DMS114 treated with DMSO at 0.1 percent for 48 hours (cell line): Measurements from ENCODE around the gene TSC22D1.

Source experiments
- DNase-seq: peaks from one replicate; lab custom pipeline; 2025; ENCODE audit not compliant: unreplicated experiment; lab: John Stamatoyannopoulos, UW

The TSC22D1 gene

DNA sequence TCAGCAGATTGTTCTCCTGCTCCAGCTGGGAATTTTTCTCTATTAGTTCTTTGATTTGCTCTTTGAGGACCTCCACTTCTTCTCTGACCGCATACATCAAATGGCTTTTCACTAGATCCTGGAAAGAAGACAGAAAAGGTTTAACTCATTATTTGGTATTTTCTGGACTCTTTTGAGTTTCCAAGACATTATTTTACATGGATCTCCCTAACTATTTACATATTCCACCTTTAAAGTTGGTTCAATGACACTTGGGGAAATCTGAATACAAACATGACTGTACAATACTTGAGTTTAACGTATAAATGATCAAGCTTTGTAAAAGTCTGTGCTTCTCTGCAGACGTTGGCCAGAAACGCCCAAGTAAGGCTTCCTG is 141.4 kb downstream of the TSC22D1 start:
- DNase-seq: no peak

DNA sequence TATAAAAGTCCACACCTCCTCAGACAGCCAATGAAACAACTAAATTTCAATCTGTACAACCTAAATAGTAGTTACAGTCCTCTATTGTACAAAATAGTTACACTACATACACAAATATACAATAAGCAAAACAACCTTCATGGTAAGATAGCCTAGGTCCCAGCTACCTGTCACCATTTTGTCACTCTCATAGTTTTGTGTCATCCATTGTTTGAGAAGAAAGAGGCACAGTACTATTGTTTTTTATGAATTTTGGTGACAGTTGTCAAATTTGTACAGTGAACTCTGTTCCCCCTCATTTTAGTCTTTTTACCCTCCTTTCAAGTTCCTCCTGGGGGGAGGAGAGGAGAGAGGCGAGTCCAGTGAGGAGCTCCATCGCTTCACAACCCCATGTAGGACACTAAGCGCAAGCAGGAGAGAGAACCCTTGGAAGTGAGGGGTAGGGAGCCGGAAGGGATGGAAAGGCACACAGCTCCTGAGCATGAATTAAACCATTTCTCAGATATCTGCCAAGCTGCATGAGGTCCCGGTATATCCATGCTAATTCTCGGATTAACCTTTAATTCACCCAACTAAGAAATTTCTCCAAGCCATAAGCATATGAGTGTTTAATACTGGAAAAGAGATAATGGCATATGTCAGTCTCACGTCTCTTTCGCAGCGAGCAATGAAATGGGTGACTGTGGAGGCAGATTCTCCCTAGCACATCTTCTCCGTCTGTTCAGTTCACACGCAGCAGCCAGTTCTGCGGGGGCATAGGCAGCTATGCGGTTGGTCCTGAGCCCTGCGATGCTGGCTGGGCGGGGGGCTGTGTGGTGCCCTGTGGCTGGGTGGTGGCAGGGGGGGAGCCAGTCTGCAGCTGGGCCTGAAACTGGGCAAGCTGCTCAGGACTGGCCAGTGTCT is 142.0 kb downstream of the TSC22D1 start:
- DNase-seq: no peak

DNA sequence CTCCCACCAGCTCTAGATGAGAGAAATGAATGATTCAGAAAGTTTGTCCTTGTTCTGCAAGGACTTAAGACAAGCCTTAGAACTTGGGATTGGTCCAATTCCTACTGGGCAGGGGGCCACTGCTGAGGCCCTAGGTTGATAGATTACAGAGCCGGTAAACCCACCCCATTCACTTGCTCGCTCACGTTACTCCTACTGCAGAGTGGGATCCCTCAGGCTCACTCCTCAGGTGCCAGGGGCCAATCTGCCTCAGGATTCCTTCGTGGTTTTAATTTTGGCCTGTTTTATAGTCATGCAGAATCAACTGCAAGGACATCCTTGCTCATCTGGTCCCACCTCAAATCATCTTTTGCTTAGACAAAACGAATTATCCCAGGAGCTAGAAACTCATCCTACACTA is 143.5 kb downstream of the TSC22D1 start:
- no peak for DNase-seq

DNA sequence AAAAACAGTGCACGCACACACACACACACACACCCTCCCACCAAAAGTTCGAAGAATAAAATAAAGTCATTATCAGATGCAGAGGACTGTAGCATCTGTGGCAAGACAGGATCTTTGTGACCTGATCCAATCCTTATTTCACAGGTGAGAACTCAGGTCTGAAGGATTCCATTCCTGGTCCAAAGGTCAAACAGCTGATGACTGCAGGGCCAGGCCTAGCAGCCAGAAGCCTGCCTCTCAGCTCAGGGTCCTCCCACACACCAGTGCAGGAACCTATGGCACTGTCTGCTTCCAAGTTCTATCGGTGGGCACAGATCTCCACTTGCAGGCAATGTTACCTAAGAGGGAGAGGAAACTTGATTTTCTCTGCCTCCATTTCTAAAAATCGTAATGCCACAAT is 145.0 kb downstream of the TSC22D1 start:
- no peak for DNase-seq

DNA sequence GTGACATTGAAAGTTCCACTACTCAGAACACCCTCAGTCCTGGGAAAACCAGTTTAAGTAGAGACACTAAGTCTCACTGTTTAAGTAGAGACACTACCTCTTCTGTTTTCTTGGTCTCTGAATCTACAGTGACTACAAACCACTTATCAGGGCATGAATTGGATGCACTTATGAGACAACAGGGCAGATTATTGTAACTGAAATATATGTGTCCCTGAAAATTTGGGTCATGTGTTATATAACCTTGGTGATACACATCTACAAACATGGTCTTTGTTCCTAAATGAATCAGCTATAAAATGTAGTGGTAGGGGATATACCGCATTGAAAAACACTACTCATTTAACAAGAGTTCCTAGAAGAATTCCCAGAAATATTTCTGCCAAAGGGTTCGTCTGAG is 146.8 kb downstream of the TSC22D1 start:
- DNase-seq: no peak

DNA sequence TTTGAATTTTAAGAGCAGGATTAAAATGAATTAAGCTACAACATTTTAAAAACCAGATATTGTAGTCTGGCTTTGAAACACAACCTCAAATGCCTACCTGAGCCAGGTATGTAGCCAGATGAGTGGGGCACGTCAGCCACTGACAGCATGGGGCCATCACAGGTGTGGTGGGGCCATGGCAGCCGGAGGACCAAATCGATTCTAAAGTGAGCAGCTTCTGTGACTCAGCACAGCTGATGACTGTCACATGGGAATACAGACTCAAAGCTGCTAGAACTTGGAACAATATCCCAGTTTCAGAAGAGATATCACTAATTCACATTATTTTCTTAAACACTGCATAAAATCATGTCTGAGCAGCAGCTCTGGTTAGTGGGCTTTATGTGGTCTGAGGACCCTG is 149.7 kb downstream of the TSC22D1 start:
- no peak for DNase-seq

DNA sequence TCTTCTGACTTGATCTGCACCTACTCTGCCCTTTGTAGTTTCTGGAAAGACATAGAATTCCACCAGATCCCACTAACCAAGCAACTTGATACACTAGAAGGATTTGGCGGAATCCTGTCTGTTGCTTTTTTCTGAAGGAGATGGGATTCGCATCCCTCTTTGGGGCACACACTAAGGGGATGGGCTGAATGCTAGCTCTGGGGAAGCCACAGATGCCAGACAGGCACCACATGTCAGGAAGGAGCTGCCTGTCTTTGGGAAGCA is 150.4 kb downstream of the TSC22D1 start:
- DNase-seq: no peak

DNA sequence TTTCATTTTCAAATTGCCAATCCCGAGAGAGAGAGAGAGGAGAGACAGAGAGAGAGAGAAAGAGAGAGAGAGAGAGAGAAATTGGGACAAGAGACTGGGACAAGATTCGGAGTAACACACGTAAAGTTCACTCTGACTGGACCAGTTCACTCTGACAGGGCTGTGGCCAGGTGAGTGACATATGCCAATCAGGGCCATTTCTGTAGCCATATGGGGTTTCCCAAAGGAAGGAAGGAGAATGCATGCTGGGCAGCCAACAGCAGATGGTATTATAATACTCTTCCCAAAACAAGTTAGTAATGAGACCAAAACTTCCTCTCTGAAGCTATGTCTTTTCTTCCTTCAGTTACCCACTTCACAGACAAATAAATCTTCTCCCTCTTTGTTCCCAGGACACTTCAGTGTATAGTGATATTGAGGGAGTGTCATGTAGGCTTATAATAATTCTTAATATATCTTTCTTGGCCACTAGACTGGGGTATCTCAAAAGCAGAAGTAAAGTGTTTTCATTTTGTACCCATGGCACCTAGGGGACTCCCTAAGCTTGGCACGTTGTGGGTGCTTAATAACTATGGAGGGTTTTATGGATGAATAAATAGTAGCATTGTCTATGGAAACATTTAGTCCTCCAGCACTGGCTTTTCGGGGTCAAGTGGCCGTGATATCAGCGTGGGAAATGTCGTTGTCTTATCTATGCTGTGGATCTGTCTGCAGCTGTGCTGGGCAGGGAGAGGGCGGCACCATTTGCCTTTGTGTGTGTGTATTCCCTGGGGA is 150.9 kb downstream of the TSC22D1 start:
- DNase-seq: no peak

DNA sequence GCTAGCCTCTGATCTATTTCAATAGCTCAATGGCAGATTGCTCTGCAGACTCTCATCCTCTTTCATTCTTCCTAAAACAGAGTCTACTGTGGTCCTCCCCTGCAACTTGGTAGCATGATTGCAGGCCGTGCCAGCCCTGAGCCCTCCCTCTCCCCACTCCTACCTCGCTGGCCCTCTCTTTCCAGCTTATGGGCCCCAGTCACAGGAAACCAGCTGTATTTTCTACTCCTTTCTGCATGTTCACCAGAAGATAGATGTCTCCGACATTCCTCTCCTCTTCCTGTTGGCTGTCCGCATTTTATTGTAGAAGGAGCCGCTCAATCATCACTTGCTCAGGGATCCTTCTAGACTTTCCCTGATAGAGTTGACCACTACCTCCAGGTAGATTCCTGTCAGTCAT is 152.3 kb downstream of the TSC22D1 start:
- no peak for DNase-seq

DNA sequence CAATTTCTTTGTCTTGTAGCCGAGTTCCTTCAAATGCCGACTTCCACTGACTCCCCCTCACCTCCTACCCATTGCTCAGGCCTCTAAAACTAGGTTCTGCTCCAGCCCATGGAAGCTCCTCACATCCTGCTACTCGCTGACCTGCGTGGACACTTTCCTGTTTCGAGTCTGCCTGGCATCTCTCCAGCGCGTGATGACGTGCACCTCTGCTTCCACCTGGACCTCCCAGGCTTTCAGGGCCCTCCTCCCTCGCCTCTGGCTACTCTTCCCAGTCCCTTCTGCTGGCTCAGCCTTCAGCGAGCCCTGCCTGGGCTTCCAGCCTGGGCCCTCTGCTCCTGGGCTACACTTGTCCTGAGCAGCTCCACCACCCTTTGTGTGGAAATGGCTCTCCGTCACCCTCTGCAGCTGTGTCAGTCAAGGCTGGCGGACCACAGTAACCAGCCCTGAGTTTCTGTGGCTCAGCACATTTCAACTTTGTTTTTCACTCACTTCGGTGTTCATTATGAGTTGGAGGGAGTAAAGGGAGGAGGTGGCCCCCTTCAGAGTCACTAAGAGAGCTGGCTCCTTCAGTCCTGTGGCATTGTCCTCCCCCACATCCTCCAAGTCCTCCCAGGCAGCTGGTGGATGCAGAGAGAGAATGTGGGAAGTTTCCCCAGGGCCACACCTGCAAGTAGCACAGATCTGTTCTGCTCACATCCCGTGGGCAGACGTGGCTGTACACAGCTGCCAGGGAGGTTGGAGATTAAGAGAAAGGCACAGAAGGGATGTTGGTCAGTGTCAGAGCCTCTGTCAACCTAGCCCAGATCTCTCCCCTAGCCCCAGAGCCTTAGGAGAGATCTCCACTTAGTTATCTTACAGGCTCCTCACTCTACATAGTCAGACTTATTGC is 153.1 kb downstream of the TSC22D1 start:
- DNase-seq: no peak

DNA sequence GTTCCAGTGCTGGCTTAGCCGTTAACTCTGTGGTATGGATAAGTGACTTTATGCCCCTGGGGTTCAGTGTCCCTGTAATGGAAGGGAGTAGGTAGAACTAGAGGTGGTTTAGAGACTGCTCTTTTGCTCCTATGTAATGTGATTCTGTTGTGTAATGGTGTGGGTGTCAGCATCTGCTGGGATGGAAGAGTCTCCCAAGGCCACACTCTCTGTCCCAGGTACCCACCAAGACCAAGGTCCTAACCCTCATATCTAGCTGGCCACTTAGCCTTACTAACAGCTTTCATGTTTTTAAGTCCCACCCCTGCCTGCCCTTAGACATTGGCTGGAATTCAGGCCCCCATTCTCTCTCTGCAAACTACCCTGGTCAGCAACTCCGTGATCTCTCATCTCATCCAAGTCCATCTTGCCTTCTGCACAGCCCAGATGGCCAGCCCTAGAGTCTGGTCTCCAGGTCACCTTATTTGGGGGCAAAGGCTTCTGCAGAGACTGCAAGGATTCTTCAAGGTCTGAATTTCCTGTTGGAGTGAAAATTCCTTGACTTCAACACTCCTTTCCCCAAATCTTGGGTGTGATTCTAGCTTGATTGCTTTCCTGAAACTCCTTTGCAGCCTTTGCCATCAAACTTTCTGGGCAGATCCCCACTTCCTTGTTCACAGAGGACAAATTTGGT is 154.1 kb downstream of the TSC22D1 start:
- DNase-seq: no peak

DNA sequence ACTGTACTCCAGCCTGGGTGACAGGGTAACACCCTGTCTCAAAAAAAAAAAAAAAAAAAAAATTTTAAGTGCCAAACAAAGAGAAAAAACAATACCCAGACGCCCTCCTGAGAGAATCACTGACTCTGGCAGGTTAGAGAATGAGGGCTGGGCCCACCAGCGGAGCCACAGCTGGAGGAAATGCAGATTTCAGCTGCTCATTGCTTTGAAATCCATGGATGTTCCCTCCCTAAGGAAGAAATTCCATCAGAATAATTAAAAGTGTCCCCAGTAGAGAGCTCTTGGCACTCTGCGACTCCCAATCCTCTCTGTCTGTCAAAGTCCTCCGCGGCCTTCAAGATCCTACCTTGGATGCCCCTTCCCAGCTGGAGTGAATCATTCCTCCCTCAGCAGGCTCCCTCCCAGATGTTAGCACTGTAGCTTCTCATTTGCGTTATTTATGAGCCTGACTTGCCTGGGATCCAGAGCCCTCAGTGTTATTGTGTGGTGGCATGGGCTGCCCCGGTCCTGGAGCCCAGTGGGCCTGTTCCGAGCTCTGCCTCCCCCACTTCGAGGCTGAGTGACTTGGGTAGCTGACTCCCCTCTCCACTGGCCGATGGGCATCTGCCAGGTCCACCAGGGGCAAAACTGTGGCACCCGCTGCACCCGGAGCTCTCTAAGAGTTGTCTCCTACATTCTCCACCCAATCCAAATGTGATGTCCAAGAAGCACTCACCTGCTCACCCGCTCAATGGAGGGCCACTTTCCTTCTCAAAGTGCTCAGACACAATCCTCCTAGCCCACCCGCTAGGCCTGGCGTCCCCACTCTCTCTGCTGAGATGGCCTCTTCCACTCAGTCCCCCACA is 155.5 kb downstream of the TSC22D1 start:
- DNase-seq: no peak

DNA sequence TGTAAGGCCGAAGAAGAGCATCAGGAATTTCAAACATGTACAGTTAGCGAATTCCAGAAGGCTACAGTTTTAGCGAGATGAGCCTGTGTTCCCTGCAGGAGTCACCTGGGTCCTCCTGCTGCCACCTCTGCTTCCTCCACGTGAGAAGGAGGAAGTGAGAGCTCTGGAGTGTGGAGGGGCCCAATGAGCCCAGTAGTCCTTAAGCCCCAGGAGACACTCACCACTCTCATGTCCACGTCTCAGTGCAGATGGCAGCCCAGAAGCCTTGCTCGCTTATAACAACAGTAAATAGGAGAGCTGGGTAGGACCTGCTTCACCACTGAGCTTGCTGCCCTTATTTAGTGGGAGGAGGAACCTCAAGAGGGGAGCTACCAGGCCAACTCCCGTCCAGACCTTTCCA is 158.3 kb downstream of the TSC22D1 start:
- DNase-seq: no peak

DNA sequence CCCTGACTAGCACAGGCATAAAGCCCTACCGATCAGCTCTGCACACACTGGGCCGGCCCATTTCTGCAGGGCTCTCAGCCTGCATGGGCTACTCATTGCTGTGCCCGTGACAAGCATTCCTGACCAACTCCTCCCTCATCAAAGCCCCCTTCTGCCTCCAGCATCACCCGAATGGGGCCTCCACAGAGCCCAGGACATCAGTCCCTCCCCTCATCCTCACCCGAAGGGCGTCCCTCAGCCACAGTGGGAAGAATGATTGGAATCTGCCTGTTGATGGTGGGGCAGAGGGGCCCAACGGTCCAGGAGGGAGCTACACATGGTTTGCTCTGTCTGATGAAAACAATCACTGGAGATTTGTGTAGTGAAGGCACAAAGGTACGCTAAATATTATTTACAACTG is 158.7 kb downstream of the TSC22D1 start:
- no peak for DNase-seq

DNA sequence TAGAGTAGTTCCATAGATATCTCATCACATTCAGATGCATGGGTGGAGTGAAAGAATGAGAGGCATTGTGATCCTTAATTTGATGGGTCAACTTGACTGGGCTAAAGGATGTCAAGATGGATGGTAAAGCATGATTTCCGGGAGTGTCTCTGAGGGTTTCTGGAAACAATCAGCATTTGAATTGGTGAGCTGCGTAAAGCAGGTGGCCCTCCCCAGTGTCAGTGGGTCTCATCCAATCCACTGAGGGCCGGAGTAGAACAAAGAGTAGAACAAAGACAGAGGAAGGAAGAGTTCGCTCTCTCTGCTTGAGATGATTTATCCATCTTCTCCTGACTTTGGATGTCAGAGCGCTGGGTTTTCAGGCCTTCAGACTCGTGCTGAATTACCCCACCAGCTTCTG is 159.4 kb downstream of the TSC22D1 start:
- DNase-seq: no peak

DNA sequence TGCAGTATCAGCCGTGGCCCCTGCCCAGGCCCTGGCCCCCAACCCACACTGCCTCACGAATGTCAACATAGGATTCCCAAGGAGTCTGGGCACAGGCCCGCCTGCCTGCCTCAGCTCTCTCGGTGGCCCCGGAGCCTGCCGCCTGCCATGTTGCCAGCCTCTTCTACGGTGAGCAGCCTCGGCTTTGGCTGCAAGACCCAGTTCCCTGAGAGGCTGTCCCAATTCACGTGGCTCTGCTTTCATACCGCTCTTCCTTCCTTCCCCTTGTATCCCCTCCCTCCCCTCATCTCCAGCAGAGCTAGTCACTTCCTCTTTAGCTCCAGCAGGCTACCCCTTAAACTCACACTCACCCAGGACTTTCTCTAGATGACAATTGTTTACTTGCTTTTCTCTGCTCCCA is 159.8 kb downstream of the TSC22D1 start:
- DNase-seq: no peak

DNA sequence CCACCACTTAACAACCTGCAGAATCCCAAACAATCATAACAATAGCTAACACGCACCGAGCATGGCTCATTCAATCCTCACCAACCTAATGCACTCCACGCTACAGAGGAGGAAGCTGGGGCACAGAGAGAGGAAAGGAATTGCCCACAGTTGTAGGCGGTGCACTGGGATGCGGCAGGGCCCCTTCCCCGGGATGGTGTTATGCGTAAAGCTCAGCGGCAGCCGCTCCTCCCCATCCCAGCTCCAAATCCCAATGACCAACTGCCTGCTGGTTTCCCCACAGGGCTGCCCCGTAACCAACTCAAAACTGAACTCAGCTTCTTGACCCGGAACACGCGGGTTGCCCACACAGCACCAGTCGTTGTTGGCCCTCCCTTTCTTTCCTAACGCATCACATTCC is 160.3 kb downstream of the TSC22D1 start:
- DNase-seq: no peak

DNA sequence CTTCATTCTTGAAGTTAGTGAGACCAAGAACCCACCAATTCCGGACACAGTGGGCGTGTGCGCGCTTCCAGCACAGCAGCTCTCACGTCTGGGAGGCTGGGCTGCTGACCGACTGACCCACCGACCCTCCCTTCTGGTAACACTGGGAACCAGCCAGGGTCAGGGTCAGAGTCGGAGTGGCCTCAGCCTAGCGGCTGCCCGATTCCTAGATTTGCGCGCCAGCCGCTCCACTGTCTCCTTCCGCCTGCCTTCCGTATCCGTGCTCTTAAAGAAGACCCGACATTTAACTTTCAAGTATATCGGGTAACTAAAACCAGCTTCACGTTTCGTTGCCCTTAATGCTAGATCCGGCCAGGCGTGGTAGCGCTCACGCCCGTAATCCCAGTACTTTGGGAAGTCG is 161.4 kb downstream of the TSC22D1 start:
- DNase-seq: no peak

DNA sequence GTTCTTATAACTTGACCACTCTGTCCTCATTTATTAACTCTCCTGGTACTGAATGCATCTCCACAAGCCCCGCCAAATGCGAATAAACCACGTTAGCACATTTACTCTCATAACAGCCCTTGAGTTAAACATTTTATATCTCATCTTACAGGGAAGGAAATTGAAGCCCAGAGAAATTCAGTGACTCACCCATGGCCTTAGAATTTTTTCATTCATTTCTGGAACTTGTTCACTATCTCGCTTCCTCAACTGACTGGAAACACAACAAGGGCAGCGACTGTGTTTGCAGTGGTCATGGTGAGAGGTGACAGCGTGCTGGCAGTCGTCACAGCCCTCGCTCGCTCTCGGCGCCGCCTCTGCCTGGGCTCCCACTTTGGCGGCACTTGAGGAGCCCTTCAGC is 163.0 kb downstream of the TSC22D1 start:
- DNase-seq: no peak

DNA sequence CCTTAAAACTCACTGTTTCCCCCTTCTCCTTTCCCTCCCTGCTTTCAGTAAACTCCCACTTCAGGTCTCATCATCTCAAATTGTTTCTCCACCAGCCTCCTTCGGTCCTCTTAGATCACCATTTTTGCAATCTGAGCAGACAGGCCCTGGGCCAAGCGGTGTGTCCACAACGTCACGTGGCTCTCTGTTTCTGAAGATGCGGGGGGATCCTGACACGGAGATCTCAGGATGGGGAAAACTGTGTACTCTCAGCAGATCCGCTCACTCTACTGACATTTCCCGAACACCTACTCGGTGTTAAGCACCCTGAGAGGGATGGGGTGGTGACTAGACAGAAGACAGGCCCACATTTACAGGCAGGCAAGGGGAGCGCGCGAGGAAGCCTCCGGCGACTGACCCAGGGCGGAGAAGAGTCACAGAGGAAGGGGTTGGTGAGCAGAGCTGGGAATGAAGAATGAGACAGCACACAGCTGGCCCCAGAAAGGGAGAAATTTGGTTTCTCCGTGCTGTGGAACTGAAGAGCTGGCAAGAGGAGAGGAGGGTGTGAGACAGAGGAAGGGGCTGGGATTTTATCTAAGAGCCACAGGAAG is 163.7 kb downstream of the TSC22D1 start:
- no peak for DNase-seq
